GM10847 (cell line): Measurements from ENCODE around the gene PCCA.

Experiments
- POLR2A ChIP-seq: IDR thresholded peaks from 2 replicates; pipeline ENCODE4 v1.6.1; 2011; ENCODE audit not compliant: insufficient read length; ENCODE audit errors: extremely low read depth

Gene PCCA

GRCh38 chr13:100436099-100436498, 347.2 kb downstream of the PCCA start:
- TF ChIP-seq POLR2A = no peak

DNA sequence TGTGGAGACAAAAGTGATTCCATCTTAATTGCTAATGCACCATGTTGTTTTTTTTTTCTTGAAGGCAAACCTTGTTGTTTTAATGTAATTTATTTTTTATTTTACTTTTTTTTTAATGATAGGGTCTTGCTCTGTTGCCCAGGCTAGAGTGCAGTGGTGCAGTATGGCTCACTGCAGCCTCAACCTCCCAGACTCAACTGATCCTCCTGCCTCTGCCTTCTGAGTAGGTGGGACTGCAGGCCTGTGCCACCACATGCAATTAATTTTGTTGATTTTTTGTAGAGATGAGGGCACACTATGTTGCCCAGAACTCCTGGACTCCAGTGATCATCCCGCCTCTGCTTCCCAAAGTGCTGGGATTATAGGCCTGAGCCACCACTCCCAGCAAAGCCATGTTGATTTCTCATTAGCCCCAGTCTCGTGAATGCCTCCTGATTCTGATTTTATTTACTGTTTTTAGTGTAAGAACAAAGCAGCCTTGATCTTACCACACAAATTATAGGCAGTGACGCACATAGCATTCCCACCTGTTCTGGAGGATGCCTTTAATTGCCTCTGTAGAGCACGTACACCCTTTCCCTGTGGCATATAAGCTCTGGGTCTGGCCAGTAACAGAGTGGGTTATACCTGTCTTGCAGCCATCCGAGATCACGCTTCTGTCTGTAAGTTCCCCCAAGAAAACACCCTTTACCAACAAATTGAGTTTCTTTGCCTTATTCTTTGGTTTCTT, 349.3 kb downstream of the PCCA start:
- TF ChIP-seq POLR2A = no peak

DNA sequence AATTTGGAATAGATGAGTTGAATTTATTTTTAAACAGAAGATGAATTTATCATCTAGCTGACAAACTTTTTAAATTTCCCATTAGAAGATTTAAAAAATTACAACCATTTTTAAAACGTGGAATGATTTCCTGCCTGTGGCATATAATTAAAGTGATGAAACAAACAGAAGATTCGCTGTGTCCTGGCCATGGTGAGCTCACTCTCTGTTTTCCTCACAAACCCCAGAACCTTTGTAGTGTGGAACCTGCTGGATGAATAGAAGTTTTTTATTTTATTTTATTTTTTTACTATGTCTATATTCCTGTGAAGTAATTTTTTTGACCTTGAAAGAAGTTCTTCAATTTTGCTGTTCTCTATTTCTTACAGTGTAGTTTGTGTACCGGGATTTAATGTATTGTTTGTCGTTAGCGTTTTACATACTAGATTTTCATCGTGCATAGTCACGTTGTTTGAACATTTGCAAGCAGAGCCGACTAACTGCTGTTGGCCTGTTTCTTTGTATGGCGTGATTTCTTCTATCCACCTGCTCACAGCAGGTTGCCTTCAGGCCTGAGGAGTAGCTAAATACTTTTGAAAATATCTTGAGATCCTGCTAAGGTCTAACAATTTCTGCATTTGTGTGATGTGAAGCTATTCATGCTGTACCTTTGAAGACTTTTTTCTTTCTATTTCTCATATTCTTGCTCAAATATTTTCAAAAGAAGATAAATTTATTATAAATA, 350.5 kb downstream of the PCCA start:
- no peak for TF ChIP-seq POLR2A

DNA sequence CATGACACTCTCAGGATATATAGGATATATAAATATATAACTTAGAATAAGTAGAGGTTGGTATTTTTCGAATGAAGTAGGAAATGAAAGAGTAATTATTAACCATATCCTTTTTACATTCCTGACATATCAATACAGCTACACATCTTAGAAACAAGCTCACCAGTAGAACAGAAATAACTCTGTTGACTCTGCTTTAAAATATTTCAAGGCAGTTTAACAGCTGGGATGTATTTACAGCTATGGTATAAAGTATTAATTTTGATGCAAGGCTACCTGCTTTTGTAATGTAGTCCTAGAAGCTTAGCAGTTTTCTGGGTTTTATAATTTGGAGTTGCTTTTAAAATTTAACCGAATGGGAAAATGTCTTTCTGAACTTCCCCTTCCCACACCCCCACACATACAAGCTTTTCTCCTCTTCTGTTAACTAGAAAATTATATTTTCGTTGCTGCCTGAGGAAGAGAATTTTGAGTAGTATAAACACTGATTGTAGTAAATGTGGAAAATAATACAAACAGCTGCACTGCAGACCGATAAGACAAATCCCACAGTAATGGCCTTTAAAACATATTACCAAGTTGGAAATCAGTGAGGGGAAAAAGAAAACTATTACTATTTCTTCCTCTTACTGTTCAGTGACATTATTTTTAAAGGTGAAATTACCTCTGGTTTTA, 352.0 kb downstream of the PCCA start:
- TF ChIP-seq POLR2A = no peak

DNA sequence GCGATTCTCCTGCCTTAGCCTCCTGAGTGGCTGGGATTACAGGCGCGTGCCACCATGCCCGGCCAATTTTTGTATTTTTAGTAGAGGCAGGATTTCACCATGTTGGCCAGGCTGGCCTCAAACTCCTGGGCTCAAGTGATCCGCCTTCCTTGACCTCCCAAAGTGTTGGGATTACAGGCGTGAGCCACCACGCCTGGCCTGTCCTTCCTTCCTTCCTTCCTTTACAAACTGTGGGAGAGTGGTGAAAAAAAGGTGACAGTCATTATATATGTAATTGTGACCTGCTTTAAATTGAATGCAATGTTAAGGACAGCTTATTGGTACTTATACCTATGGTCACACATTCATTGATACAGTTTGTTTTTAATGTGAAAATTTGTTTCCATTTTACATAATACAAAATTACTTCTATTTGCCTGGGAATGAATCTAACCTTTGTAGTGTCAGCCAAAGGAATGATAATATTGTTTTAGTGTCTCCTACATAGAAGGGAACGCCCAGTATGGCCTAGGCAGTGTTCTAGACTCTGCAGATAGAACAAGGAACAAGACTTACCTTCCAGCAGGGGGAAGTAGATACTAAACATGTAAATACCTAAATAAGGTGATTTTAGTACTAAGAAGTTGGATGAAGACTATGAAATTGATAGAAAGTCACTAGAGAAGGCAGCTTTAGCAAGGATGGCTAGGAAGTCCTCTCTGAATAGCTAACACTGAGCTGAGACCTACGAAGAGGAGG, 353.4 kb downstream of the PCCA start:
- no peak for TF ChIP-seq POLR2A

- no peak for TF ChIP-seq POLR2A
Observed at GRCh38 chr13:100443278-100443997, 354.5 kb downstream of the PCCA start.

DNA sequence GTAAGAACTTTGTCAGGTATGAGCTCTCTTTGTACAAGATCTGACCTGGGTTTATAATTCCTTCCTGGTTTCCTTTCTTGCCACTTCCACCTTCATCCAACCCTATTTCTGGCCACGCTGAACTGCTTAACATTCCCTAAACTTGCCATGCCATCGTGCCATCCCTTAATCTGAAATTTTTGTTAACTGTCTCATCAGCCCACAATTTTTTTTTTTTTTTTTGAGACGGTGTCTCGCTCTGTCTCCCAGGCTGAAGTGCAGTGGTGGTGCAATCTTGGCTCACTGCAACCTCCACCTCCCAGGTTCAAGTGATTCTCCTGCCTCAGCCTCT, 355.1 kb downstream of the PCCA start:
- no peak for TF ChIP-seq POLR2A

DNA sequence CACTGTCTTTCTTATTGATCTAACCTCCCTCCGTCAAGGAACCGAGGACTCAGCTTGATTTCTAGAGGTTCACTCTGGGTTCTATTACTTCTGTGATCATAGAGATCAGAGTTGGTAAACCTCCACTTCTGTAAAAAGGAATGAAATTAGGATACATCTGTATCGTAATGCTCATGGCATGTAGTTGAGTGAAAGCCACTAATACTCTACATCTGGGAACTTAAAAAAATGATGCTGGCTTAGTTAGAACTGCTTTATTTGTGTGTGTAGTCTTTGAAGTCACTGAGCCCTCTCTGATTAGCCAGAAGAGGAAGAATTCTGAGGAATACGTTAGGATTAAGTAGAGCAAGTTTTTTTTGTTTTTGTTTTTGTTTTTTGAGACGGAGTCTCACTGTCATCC, 358.9 kb downstream of the PCCA start:
- TF ChIP-seq POLR2A = no peak

- TF ChIP-seq POLR2A = no peak
Observed at GRCh38 chr13:100451923-100452322, 363.0 kb downstream of the PCCA start.

DNA sequence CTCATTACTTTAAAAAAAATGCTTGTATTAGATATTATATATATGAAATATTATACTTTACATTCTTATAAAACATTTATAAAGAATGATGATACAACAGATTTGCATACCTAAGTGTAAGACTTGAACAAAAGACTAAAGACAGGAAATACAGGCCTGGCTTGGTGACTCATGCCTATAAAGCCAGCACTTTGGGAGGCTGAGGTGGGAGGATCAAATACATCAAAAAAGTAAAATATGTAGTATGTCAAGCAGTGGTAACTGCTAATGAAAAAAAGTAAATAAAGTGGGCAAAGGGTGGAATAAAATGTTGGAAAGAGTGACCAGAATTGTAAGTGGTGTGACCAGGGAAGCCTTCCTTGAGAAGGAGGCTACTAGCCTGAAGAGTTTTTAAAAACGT, 366.0 kb downstream of the PCCA start:
- no peak for TF ChIP-seq POLR2A

DNA sequence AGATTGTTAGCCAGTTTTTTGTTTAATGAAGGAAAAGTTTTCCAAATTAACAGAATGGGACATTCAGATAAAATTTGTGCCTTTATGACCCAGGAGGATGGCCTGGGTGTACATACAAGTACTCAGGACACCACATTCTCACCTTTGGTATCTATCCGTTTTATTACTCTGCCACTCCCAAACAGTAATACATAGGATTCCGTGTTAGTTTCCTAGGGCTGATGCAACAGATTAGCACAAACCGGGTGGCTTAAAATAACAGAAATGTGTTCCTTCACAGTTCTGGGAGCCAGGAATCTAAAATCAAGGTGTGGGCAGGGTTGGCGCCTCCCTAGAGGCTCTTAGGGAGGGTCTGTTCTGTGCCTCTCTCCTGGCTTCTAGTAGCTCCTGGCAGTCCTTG, 369.8 kb downstream of the PCCA start:
- TF ChIP-seq POLR2A = no peak

- no peak for TF ChIP-seq POLR2A
Observed at GRCh38 chr13:100459747-100460146, 370.9 kb downstream of the PCCA start.

- no peak for TF ChIP-seq POLR2A
Observed at GRCh38 chr13:100460266-100460665, 371.4 kb downstream of the PCCA start.

GRCh38 chr13:100460791-100461190, 371.9 kb downstream of the PCCA start:
- TF ChIP-seq POLR2A = no peak
